Measurements from ENCODE around the gene NECTIN3.

DNA sequence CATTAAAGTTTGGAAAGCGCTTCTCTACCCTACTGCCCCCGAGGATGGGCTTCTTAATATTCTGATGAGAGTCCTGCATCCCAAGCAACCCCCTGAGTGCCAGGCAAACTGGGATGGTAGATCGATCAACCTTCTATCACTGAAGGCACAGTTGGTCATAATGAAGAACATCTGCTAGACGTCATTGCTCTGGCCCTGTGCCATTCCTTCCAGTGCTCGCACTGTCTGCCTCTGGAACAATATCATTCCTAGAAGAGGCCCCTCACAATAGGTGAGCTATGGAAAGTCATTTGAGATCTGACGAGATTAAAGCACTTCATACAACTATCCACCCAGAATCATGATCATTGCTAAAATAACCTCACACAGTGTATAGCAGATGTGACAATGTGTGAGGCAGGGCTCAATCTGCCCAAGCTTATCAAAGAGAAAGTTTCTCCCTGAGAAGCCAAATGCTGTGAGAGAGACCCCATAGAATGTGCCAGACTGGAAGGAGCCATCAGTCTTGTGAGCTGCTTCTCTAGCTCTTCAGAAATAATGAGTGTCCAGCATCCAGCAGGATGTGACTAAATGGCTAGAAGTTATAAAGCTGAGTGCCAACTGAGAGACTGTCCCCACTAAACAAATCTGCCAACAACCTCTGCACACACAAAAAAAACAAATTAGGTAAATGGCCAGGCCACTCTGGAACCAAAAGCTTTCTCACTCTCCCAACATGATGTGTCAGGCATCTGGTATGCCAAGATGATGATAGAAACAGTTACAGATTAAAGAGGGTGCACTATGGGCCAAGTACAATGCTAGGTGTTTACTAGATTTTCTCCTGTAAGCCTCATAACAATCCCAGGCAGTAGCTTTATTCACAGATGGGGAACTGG lies 165.5 kb downstream of the NECTIN3 start:
- no peak for TF ChIP-seq POLR2AphosphoS5 (IDR thresholded peaks at IDR 0.05; ENCODE audit: borderline replicate concordance, low read depth, low read length)
- TF ChIP-seq EZH2 (IDR thresholded peaks at IDR 0.05): no peak
